WERI-Rb-1 (cell line): Measurements from ENCODE around the gene ETFDH.
"Not testable (repeated sequence)": the region's sequence is repeated elsewhere in the genome, so short reads cannot be mapped to it uniquely, and the experiment has no call there.

Experiments used
- DNase-seq: peaks from one replicate; pipeline ENCODE4 v3.0.0-alpha.2; 2020
- H3K27ac ChIP-seq: fragments of 250-450 bp; sonication (Bioruptor Pico); 2 replicates; pipeline ENCODE4 v1.5.1; 2020; ENCODE audit warnings: mild to moderate bottlenecking, moderate library complexity
- H3K27me3 ChIP-seq: fragments of 250-450 bp; sonication (Bioruptor Pico); 2 replicates; pipeline ENCODE4 v1.5.1; 2021; ENCODE audit warnings: mild to moderate bottlenecking, low read depth, moderate library complexity; ENCODE audit not compliant: insufficient read depth, severe bottlenecking
- H3K36me3 ChIP-seq: fragments of 250-450 bp; sonication (Bioruptor Pico); 2 replicates; pipeline ENCODE4 v1.5.1; 2020; ENCODE audit warnings: mild to moderate bottlenecking, moderate library complexity
- H3K4me3 ChIP-seq: 2 replicates; pipeline ENCODE4 v1.5.1; 2011; ENCODE audit warnings: low read depth, mild to moderate bottlenecking, control low read depth, low read length
- H3K9me3 ChIP-seq: fragments of 250-450 bp; sonication (Bioruptor Pico); 2 replicates; pipeline ENCODE4 v1.5.1; 2021; ENCODE audit warnings: mild to moderate bottlenecking, moderate library complexity; ENCODE audit not compliant: severe bottlenecking
- CTCF ChIP-seq: IDR thresholded peaks from 2 replicates; pipeline ENCODE4 v1.5.1; 2011; ENCODE audit warnings: low read depth, mild to moderate bottlenecking, control low read depth, inconsistent platforms, low read length

Gene ETFDH

GRCh38 chr4:158681629-158682028 lies 9.5 kb downstream of the ETFDH start:
- H3K9me3 ChIP-seq = no peaks in the 10 kb centered on the region
- TF ChIP-seq CTCF = no peak
- no peaks in the 10 kb centered on the region for H3K27me3 ChIP-seq
- H3K4me3 ChIP-seq = no peak overlapping the region
- no peaks in the 10 kb centered on the region for H3K36me3 ChIP-seq
- H3K27ac ChIP-seq = no peak overlapping the region
- no peak for DNase-seq

GRCh38 chr4:158682066-158682465 lies 10.0 kb downstream of the ETFDH start:
- no peak overlapping the region for H3K4me3 ChIP-seq
- TF ChIP-seq CTCF = no peak
- no peaks in the 10 kb centered on the region for H3K27me3 ChIP-seq
- no peak for DNase-seq
- no peaks in the 10 kb centered on the region for H3K36me3 ChIP-seq
- no peaks in the 10 kb centered on the region for H3K9me3 ChIP-seq
- no peak overlapping the region for H3K27ac ChIP-seq

- Histone ChIP-seq H3K36me3 (0 out of 2 replicates have a peak, but pooled peaks cover 4% of the 10 kb centered on the region), H3K9me3 (no peaks in the 10 kb centered on the region), H3K27ac (no peak overlapping the region), H3K4me3 (no peak overlapping the region), H3K27me3 (no peaks in the 10 kb centered on the region)
- TF ChIP-seq CTCF = no peak
- no peak for DNase-seq
These were observed 16.7 kb downstream of the ETFDH start for GRCh38 chr4:158688813-158689212.

- peaks cover 28% of the 10 kb centered on the region for H3K36me3 ChIP-seq
- DNase-seq = no peak
- H3K27ac ChIP-seq = no peak overlapping the region
- H3K9me3 ChIP-seq = no peaks in the 10 kb centered on the region
- no peaks in the 10 kb centered on the region for H3K27me3 ChIP-seq
- no peak for TF ChIP-seq CTCF
- H3K4me3 ChIP-seq = no peak overlapping the region
These were observed 32.2 kb downstream of the ETFDH start for GRCh38 chr4:158704274-158704673.

GRCh38 chr4:158710814-158711213 lies 38.7 kb downstream of the ETFDH start:
- no peak for DNase-seq
- Histone ChIP-seq H3K27ac (no peak overlapping the region), H3K27me3 (no peaks in the 10 kb centered on the region), H3K36me3 (peaks cover 92% of the 10 kb centered on the region), H3K9me3 (no peaks in the 10 kb centered on the region), H3K4me3 (no peak overlapping the region)
- no peak for TF ChIP-seq CTCF

GRCh38 chr4:158712622-158713021 lies 40.5 kb downstream of the ETFDH start:
- not testable (repeated sequence) for H3K27ac ChIP-seq, DNase-seq, H3K4me3 ChIP-seq, H3K9me3 ChIP-seq, H3K27me3 ChIP-seq
- H3K36me3 ChIP-seq = peaks cover 94% of the 10 kb centered on the region
